Retinal pigment epithelial cell (primary cell): Measurements from ENCODE around the gene EXOSC2.

Experiments used
- DNase-seq: peaks from one replicate; pipeline ENCODE4 v3.0.0-alpha.2; 2010; ENCODE audit warnings: low read depth
- H3K4me3 ChIP-seq: 2 replicates; pipeline ENCODE4 v1.5.1; 2011; ENCODE audit warnings: mild to moderate bottlenecking, low read length, control low read depth, moderate library complexity
- TF ChIP-seq, protein P1 (sequence below): conservative IDR thresholded peaks from 2 replicates; pipeline ENCODE4 v1.5.1; 2011; ENCODE audit warnings: low read depth, low read length, control low read depth, inconsistent platforms

The EXOSC2 gene, protein sequence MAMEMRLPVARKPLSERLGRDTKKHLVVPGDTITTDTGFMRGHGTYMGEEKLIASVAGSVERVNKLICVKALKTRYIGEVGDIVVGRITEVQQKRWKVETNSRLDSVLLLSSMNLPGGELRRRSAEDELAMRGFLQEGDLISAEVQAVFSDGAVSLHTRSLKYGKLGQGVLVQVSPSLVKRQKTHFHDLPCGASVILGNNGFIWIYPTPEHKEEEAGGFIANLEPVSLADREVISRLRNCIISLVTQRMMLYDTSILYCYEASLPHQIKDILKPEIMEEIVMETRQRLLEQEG

DNA sequence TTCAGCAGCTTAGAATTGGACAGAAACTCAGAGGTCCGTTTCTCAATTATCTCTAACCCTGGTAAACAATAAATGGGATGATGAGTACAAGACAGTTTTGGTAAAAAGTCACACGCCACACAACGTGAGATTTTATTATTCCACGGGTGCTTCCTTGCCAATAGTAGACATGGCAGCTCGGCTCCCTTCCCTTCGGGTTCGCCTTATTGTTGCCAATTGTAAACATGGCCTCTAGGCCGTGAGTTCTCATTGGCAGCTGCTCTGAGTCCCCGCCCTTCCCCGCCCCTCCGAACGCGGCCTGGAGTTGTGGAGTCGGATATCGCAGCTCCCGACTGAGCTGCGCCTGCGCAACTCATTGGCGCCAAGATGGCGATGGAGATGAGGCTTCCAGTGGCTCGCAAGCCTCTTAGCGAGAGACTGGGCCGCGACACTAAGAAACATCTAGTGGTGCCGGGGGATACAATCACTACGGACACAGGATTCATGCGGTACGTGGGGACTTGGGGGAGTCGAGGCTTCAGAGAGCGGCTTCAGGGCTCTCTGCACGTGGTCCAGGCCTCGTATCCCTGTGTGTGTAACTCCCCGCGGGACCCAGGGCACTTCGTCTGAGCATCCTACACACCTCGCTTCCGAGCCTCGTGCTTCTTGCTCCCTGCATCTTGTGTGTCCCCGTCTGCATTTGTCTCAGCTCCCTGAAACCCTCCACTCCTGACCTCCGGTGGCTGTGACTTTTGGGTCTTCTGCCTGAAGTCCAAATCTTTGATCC lies at the start of gene EXOSC2:
EXOSC2 (plus strand) TSS at position 355 of the 766 bp plus-strand sequence; CDS start at position 367, 12 bp downstream.
- TF ChIP-seq, protein P1, sequence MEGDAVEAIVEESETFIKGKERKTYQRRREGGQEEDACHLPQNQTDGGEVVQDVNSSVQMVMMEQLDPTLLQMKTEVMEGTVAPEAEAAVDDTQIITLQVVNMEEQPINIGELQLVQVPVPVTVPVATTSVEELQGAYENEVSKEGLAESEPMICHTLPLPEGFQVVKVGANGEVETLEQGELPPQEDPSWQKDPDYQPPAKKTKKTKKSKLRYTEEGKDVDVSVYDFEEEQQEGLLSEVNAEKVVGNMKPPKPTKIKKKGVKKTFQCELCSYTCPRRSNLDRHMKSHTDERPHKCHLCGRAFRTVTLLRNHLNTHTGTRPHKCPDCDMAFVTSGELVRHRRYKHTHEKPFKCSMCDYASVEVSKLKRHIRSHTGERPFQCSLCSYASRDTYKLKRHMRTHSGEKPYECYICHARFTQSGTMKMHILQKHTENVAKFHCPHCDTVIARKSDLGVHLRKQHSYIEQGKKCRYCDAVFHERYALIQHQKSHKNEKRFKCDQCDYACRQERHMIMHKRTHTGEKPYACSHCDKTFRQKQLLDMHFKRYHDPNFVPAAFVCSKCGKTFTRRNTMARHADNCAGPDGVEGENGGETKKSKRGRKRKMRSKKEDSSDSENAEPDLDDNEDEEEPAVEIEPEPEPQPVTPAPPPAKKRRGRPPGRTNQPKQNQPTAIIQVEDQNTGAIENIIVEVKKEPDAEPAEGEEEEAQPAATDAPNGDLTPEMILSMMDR = no peak
- DNase-seq = peak; percentile 92
- H3K4me3 ChIP-seq = peak within 1 kb of the TSS; percentile 87

DNA sequence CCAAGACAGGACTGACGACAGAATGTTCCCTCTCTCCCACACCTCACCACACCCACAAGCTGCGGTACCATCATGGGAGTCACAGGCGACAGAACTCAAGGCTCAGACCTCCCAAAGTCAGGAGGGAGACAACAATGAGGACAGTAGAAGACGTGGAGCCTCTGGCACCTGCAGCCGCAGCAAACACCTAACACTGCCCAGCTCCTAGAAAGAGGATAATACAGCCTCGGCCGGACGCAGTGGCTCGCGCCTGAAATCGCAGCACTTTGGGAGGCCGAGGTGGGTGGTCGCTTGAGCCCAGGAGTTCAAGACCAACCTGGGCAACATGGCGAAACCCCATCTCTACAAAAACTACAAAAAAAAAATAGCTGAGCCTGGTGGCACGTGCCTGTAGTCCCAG lies 42.4 kb upstream of the EXOSC2 start:
- TF ChIP-seq, protein P1 = no peak
- H3K4me3 ChIP-seq = no peak overlapping the region
- DNase-seq = no peak

DNA sequence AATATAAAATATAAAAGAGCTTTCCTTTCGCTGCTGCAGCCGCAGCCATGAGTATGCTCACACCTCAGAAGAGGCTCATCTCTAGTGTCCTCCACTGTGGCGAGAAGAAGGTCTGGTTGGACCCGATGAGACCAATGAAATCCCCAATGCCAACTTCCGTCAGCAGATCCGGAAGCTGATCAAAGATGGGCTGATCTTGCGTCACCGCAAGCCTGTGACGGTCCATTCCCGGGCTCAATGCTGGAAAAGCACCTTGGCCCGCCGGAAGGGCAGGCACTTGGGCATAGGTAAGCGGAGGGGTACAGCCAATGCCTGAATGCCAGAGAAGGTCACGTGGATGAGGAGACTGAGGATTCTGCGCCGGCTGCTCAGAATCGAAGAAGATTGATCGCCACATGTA lies 41.8 kb upstream of the EXOSC2 start:
- no peak for DNase-seq
- TF ChIP-seq, protein P1 = no peak
- no peak overlapping the region for H3K4me3 ChIP-seq

DNA sequence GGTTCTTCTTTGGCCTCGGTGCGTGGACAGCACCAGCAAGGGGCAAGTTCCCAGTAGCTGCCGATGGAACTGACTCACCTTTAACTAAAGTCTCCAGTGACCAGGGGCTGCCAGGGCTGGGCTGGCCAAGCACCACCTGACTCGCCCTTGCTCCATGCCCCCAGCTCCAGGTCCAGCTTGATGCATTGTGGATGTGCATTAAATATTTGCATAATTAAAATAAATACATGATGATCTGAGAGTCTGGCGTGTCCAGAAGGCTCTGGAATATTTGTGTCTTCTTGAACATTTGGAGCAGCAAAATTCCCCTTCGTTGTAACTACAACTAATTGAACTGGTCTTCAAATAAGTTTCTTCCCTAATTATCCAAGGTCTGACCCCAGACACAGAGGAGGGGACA lies 38.7 kb upstream of the EXOSC2 start:
- DNase-seq = no peak
- TF ChIP-seq, protein P1 = no peak

DNA sequence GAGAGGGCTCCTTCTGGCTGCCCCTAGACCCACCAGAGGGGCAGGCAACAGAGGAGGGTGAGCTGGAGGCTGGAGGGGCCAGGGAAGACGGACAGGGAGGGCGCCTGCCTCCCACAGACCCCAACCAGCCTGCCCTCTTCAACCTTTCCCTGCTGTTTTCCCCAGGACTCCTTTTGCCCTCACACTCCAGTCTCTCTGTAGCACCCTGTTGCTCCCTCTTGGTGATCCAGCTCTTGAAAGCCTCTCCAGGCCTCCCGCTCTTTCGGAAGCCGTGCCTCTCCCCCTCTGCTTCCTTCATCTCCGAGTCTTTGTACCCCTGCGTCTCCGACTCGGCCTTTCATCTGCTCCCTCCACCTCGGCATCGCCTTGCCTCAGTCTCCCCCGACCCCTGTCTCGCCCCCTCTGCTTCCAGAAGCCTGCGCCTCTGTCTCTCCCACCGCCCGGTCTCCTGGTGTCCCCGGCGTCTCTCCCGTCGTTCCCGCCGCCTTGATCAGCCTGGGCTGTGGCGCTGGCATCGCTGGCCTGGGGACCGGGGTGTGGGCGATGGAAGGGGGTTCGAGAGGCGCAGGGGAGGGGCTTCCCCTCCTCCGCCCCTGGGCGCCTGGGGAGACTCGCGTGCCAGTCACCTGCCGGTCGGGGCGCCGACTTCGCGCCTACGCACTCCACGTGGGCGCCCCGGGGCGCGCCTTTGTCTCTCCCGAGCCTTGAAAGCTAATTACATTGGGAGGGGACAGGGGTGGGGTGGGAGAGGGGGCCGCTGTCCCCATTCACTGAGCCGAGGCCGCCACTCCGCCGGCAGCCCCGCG lies 34.5 kb upstream of the EXOSC2 start:
- TF ChIP-seq, protein P1 = no peak
- no peak overlapping the region for H3K4me3 ChIP-seq
- DNase-seq = no peak

More for the DNA sequence above, 38.7 kb upstream of the EXOSC2 start:
- H3K4me3 ChIP-seq = no peak overlapping the region

DNA sequence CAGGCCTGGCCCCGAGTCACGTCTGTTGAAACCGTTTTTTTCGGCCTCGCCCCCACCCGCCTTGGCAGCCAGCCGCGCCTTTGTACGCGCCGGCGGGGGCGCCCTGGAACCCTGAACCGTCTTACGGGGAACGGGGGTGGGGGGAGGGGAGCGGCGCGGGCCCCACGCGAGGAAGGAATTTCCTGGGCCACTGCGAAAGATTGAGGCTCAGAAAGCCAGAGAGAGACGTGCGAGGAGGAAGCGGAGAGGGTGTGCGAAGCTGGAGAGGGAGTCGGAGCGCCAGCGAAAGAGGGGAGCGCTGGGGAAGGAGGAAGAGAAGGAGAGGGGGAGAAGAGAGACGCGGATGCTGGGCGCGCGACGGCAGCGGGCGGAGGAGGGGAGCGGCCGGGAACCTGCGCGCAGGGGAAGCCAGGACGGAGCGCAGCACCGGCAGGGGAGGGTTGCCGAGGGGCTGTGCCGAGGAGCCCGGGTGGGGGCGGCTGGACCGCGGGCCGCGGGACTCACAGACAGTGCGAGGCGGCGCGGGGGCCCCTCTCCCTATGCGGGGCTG lies 33.8 kb upstream of the EXOSC2 start:
- TF ChIP-seq, protein P1 = no peak
- H3K4me3 ChIP-seq = no peak overlapping the region
- no peak for DNase-seq
